ENCODE results near the gene KLHL24. TPM values are rescaled to one million over a fixed set of nuclear protein-coding genes. Genes with fewer than 3 reads are reported as not detected.
"Not testable (repeated sequence)": the region's sequence is repeated elsewhere in the genome, so short reads cannot be mapped to it uniquely, and the experiment has no call there.

Gene KLHL24
- total RNA-seq, 4 donors from 2014 or later, result 57.2 to 85.1 (median 66.7) TPM

DNA sequence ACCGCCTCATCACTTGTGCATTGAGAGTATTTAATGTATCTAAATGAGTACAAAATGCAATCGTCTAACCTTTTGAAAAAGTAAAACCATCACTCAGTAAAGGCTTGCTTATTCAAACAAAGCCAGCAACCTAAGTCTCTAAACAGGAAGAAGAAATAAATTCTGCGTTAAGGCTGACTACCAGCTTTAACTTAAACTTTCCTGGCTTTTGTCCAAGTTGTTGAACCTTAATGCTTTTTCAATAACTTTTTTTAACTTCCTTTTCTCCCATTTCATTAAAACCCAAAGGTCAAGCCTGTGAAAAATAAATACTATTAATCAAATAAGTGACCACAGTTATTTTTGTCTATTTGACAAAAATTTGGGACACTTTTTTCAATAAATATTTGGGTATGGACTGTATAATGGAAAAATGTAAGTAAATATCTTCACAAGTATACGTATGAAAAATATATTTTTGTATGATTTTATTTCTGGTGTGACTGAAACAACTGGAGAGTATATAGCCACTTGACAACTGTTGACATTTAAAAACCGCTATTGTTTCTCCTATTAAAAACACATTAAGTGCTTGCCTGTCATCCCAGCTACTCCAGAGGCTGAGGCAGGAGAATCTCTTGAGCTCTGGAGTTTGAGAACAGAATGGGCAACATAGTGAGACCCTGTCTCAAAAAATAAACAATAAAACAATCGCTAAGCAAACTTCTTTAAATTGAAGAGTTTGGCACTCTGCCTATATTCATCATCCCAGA, 2.9 kb downstream of the KLHL24 start:
- no peak for DNase-seq
- Histone ChIP-seq H3K27ac (no peak overlapping the region), H3K4me1 (peaks cover 0 to 18% (median 0%) of the 10 kb centered on the region in 4 donors), H3K9me3 (no peaks in the 10 kb centered on the region), H3K4me3 (no peak overlapping the region), H3K27me3 (no peaks in the 10 kb centered on the region), H3K36me3 (no peaks in the 10 kb centered on the region)
- TF ChIP-seq, protein P1, sequence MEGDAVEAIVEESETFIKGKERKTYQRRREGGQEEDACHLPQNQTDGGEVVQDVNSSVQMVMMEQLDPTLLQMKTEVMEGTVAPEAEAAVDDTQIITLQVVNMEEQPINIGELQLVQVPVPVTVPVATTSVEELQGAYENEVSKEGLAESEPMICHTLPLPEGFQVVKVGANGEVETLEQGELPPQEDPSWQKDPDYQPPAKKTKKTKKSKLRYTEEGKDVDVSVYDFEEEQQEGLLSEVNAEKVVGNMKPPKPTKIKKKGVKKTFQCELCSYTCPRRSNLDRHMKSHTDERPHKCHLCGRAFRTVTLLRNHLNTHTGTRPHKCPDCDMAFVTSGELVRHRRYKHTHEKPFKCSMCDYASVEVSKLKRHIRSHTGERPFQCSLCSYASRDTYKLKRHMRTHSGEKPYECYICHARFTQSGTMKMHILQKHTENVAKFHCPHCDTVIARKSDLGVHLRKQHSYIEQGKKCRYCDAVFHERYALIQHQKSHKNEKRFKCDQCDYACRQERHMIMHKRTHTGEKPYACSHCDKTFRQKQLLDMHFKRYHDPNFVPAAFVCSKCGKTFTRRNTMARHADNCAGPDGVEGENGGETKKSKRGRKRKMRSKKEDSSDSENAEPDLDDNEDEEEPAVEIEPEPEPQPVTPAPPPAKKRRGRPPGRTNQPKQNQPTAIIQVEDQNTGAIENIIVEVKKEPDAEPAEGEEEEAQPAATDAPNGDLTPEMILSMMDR (IDR thresholded peaks at IDR 0.05), result no peak
- no peak for TF ChIP-seq POLR2A (IDR thresholded peaks at IDR 0.05)

DNA sequence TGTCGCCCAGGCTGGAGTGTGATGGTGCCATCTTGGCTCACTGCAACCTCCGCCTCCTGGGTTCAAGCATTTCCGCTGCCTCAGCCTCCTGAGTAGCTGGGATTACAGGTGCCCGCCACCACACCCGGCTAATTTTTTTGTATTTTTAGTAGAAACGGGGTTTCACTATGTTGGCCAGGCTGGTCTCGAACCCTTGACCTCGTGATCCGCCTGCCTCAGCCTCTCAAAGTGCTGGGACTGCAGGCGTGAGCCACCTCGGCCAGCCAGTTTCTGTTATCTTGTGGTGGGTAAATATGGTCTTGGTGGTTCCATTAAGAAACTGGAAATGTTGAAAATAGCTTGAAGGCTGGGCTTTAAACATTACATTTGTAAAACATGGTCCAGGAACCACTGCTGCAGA, 5.2 kb downstream of the KLHL24 start:
- H3K36me3 ChIP-seq, H3K27me3 ChIP-seq, H3K9me3 ChIP-seq, H3K27ac ChIP-seq, DNase-seq, H3K4me3 ChIP-seq: not testable (repeated sequence)
- H3K4me1 ChIP-seq, result peaks cover 0 to 12% (median 0%) of the 10 kb centered on the region in 4 donors

DNA sequence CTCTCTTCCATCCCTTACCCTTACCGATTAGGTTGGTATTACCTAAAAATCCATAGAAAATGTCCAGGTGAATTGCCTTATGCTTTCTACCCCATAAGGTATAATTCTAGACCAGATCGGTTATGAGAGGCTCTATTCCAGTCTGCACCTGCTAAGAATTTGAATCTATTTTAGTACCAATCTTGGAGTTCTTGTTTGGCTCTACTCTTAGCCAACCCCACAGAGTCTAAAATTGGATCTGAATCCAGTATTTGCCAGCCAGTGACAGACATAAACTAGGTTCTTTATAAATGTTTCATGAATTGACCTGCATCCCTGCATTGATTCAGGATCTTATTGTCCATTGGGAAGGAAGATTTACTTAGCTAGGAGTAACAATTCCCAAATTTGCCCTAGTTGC, 6.5 kb downstream of the KLHL24 start:
- peaks cover 0 to 12% (median 0%) of the 10 kb centered on the region in 4 donors for H3K4me1 ChIP-seq
- no peak for DNase-seq

DNA sequence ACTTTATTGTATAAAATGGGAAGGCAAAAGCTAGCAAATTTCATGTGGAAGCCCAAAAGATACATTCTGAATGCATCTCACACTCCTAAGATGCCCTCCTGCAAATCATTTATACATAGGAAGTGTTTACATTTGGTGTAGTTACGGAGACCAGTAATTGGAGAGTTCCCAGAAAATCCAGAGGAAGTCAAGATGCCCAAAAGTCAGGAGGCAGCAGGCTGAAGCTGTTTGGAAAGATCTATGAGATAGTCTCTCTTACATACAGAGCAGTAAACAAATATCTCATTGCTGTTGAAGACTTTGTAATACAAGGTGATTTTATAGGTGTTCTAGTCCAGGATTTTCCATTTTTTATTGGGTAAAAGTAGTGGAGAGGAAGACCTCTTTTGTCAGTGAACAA, 8.8 kb downstream of the KLHL24 start:
- TF ChIP-seq, protein P1 (IDR thresholded peaks at IDR 0.05), result no peak
- no peak for TF ChIP-seq POLR2A (IDR thresholded peaks at IDR 0.05)
- Histone ChIP-seq H3K4me1 (no peaks in the 10 kb centered on the region), H3K36me3 (peaks cover 0 to 11% (median 0%) of the 10 kb centered on the region in 3 donors), H3K4me3 (no peak overlapping the region), H3K27ac (no peak overlapping the region), H3K27me3 (no peaks in the 10 kb centered on the region), H3K9me3 (no peaks in the 10 kb centered on the region)
- DNase-seq, result no peak

More for the DNA sequence above, 6.5 kb downstream of the KLHL24 start:
- TF ChIP-seq POLR2A (IDR thresholded peaks at IDR 0.05), result no peak
- TF ChIP-seq, protein P1 (IDR thresholded peaks at IDR 0.05), result no peak
- Histone ChIP-seq H3K27me3 (no peaks in the 10 kb centered on the region), H3K27ac (no peak overlapping the region), H3K4me3 (no peak overlapping the region), H3K36me3 (no peaks in the 10 kb centered on the region), H3K9me3 (no peaks in the 10 kb centered on the region)

DNA sequence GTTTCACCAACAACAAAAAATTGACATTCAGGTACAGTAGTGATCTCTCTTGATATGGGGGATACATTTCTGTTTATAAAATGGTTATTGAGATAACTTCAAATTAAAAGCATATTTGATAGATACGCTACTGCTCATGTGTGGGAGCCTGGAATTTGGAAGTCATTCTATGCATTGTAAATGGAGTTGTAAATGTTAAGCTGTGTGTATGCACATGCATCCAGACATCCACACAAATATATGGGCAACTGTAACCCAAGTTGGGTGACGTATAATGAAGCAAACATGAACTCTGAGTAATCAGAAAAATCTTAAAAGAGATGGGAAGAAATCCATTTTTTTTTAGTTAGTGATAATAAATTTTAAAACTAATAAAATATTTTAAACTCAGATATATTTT, 9.8 kb downstream of the KLHL24 start:
- H3K36me3 ChIP-seq, result peaks cover 0 to 18% (median 0%) of the 10 kb centered on the region in 3 donors
- no peaks in the 10 kb centered on the region for H3K27me3 ChIP-seq
- H3K27ac ChIP-seq, result no peak overlapping the region
- no peak for TF ChIP-seq POLR2A (IDR thresholded peaks at IDR 0.05)
- TF ChIP-seq, protein P1 (IDR thresholded peaks at IDR 0.05), result no peak
- DNase-seq, result no peak
- H3K4me3 ChIP-seq, result no peak overlapping the region
- no peaks in the 10 kb centered on the region for H3K4me1 ChIP-seq
- no peaks in the 10 kb centered on the region for H3K9me3 ChIP-seq

DNA sequence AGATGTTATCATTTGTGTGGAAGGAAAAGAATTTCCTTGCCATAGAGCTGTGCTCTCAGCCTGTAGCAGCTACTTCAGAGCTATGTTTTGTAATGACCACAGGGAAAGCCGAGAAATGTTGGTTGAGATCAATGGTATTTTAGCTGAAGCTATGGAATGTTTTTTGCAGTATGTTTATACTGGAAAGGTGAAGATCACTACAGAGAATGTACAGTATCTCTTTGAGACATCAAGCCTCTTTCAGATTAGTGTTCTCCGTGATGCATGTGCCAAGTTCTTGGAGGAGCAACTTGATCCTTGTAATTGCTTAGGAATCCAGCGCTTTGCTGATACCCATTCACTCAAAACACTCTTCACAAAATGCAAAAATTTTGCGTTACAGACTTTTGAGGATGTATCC, 15.1 kb downstream of the KLHL24 start:
- DNase-seq, result no peak
- peaks cover 0 to 31% (median 13%) of the 10 kb centered on the region in 4 donors for H3K9me3 ChIP-seq
- H3K36me3 ChIP-seq, result peaks cover 0 to 68% (median 3%) of the 10 kb centered on the region in 3 donors
- no peak for TF ChIP-seq POLR2A (IDR thresholded peaks at IDR 0.05)
- TF ChIP-seq, protein P1 (IDR thresholded peaks at IDR 0.05), result no peak
- no peak overlapping the region for H3K27ac ChIP-seq
- no peaks in the 10 kb centered on the region for H3K4me1 ChIP-seq
- no peak overlapping the region for H3K4me3 ChIP-seq
- H3K27me3 ChIP-seq, result no peaks in the 10 kb centered on the region
